Measurements from ENCODE around the gene TSSK1B.

DNA sequence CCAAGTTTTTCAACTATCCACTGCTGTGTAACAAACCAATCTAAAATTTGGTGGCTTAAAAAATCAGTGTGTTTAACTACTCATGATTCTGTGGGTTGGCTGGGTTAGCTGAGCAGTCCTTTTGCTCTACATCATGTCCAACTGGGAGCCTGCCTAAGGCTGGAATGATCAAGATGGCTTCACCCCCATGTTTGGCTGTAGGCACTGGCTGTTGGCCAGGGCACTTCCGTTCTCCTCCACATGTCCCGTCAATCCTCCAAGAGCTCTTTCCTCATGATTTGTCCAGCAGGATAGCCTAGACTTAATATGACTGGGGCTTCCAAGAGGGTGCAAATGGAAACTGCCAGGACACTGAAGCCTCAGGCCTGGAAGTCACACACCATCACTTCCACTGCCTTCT is 17.0 kb upstream of the TSSK1B start:
- TF ChIP-seq POLR2AphosphoS5 (IDR thresholded peaks at IDR 0.05; ENCODE audit: low read depth, low read length) (no peak), POLR2A (IDR thresholded peaks at IDR 0.05; ENCODE audit: low read depth, low read length) (no peak)

Data from GM12892 (cell line).